IMR-90 (cell line): ENCODE data around the gene SLC6A12.

Source experiments
- BHLHE40 ChIP-seq: fragments of 150-350 bp; IDR thresholded peaks from 2 replicates; pipeline ENCODE4 v1.6.1; 2016; ENCODE audit warnings: mild to moderate bottlenecking, low read depth, low read length
- CEBPB ChIP-seq: IDR thresholded peaks from 2 replicates; pipeline ENCODE4 v1.6.1; 2012; ENCODE audit warnings: low read depth, low read length, improper control_type of control experiment
- CHD1 ChIP-seq: IDR thresholded peaks from 2 replicates; pipeline ENCODE4 v1.6.1; 2012; ENCODE audit warnings: low read depth, low read length, improper control_type of control experiment
- FOS ChIP-seq: fragments of 150-350 bp; IDR thresholded peaks from 2 replicates; pipeline ENCODE4 v1.6.1; 2016; ENCODE audit warnings: low read depth, low read length
- MAZ ChIP-seq: IDR thresholded peaks from 2 replicates; pipeline ENCODE4 v1.6.1; 2012; ENCODE audit warnings: low read depth, mild to moderate bottlenecking, low read length, improper control_type of control experiment, moderate library complexity, borderline replicate concordance
- POLR2A ChIP-seq: IDR thresholded peaks from 2 replicates; pipeline ENCODE4 v1.6.1; 2012; ENCODE audit warnings: mild to moderate bottlenecking, low read depth, low read length
- RCOR1 ChIP-seq: IDR thresholded peaks from 2 replicates; pipeline ENCODE4 v1.6.1; 2012; ENCODE audit warnings: mild to moderate bottlenecking, low read length, improper control_type of control experiment; ENCODE audit not compliant: insufficient replicate concordance
- SMC3 ChIP-seq: fragments of 150-350 bp; IDR thresholded peaks from 2 replicates; pipeline ENCODE4 v1.6.1; 2016; ENCODE audit warnings: low read depth, mild to moderate bottlenecking, antibody characterized with exemption, low read length, moderate library complexity
- TF ChIP-seq, protein P1 (sequence below): conservative IDR thresholded peaks from 2 replicates; pipeline ENCODE4 v1.5.1; 2012; ENCODE audit warnings: mild to moderate bottlenecking, low read depth, low read length, improper control_type of control experiment
- TF ChIP-seq, protein P2 (sequence below): fragments of 150-350 bp; IDR thresholded peaks from 2 replicates; pipeline ENCODE4 v1.6.1; 2017; ENCODE audit warnings: mild to moderate bottlenecking, antibody characterized with exemption, low read length, low read depth

DNA sequence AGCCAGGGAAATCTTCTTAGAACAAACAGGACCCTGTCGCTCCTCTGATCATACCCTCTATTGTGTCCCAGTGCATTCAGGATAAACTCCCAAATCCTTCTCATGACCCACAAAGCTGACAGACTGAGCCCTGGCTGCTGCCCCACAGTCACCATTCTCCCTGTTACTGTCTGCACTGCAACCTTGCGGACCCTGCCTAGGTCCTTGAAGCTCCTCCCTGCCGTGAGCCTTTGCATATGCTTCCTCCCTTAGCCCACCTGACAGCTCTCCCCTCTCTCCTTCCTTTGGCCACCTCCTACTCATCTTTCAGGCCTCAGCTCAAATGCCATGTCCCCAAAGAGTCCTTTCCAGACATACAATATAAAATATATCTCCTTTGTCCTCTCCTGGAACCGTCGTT is 62.4 kb downstream of the SLC6A12 start:
- TF ChIP-seq, protein P1, sequence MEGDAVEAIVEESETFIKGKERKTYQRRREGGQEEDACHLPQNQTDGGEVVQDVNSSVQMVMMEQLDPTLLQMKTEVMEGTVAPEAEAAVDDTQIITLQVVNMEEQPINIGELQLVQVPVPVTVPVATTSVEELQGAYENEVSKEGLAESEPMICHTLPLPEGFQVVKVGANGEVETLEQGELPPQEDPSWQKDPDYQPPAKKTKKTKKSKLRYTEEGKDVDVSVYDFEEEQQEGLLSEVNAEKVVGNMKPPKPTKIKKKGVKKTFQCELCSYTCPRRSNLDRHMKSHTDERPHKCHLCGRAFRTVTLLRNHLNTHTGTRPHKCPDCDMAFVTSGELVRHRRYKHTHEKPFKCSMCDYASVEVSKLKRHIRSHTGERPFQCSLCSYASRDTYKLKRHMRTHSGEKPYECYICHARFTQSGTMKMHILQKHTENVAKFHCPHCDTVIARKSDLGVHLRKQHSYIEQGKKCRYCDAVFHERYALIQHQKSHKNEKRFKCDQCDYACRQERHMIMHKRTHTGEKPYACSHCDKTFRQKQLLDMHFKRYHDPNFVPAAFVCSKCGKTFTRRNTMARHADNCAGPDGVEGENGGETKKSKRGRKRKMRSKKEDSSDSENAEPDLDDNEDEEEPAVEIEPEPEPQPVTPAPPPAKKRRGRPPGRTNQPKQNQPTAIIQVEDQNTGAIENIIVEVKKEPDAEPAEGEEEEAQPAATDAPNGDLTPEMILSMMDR: no peak
- no peak for TF ChIP-seq POLR2A
- no peak for TF ChIP-seq CHD1
- TF ChIP-seq MAZ: no peak
- no peak for TF ChIP-seq SMC3
- TF ChIP-seq CEBPB: no peak
- no peak for TF ChIP-seq BHLHE40
- TF ChIP-seq RCOR1: no peak
- TF ChIP-seq FOS: no peak
- TF ChIP-seq, protein P2, sequence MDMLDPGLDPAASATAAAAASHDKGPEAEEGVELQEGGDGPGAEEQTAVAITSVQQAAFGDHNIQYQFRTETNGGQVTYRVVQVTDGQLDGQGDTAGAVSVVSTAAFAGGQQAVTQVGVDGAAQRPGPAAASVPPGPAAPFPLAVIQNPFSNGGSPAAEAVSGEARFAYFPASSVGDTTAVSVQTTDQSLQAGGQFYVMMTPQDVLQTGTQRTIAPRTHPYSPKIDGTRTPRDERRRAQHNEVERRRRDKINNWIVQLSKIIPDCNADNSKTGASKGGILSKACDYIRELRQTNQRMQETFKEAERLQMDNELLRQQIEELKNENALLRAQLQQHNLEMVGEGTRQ: no peak
